Tibial nerve (tissue), 3 donors: ENCODE results near the gene CORO7.

ENCODE experiments used
- POLR2A ChIP-seq, 2 donors: fragments of 450-650 bp; IDR thresholded peaks; one replicate each; pipeline ENCODE4 v1.6.1; 2017; ENCODE audit warnings: antibody characterized with exemption in 2 of 2, mild to moderate bottlenecking in 2 of 2, moderate library complexity in 2 of 2
- TF ChIP-seq, protein P1 (sequence below), 5 experiments: fragments of 200-600 bp in 3 of 5; fragments of 450-650 bp in 2 of 5; sonication (generic) in 3 of 5; IDR thresholded peaks; one replicate each; pipeline ENCODE4 v1.5.1; 2016 to 2019; ENCODE audit warnings: antibody characterized with exemption in 5 of 5, mild to moderate bottlenecking in 3 of 5, moderate library complexity in 2 of 5

DNA sequence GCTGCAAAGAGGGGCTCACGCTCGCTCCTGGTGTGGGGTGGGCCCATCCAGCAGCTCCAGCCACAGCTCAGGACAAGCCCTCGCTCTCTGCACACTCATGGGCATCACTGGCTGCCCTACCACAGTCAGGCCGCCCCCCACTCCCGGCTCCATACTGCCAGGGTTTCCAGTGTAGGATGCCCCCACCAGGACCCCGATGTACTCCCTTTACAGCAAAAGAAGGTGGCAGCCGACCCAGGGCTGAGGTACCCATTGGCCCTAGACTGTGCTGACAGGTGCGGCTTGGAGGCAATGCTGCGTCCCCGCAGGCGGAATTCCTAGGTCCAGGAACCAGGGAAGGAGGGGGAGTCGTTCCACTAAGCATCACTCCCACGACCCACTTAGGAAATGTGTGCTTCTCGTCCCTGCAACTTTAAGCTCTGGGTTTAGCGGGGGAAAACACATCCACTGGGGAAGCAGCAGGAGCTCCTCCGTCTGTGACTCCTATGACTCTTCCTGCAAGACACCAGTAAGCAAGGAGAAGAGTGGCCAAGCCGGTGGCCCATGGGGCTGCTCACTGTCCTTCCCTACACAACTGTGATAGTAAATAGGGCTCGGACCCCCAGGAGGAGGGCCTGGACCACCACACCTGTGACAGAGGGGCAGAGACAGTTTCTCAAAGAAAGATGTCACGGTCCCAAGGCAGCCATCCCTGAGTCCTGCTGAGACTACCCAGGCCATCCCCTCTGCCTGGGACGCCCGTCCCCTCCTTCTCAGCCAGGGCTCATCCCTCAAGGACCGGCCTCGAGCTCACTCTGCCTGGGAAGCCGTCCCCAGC lies 13.1 kb downstream of the CORO7 start:
- TF ChIP-seq, protein P1, sequence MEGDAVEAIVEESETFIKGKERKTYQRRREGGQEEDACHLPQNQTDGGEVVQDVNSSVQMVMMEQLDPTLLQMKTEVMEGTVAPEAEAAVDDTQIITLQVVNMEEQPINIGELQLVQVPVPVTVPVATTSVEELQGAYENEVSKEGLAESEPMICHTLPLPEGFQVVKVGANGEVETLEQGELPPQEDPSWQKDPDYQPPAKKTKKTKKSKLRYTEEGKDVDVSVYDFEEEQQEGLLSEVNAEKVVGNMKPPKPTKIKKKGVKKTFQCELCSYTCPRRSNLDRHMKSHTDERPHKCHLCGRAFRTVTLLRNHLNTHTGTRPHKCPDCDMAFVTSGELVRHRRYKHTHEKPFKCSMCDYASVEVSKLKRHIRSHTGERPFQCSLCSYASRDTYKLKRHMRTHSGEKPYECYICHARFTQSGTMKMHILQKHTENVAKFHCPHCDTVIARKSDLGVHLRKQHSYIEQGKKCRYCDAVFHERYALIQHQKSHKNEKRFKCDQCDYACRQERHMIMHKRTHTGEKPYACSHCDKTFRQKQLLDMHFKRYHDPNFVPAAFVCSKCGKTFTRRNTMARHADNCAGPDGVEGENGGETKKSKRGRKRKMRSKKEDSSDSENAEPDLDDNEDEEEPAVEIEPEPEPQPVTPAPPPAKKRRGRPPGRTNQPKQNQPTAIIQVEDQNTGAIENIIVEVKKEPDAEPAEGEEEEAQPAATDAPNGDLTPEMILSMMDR (IDR thresholded peaks at IDR 0.05) = no peak
- no peak for TF ChIP-seq POLR2A (IDR thresholded peaks at IDR 0.05)
